Measurements from ENCODE around the gene SNRPE. TPM values are rescaled to one million over a fixed set of nuclear protein-coding genes. Genes with fewer than 3 reads are reported as not detected.

SNRPE gene
- total RNA-seq, 1 experiment from 2014 or later, result 167 TPM

GRCh38 chr1:203888807-203889251 is 27.4 kb downstream of the SNRPE start:
- CTCF ChIA-PET, result interaction anchor here (0.6 to 1.1 kb wide), 3 partner anchors 18 to 184 kb away, joined by 3 to 4 read pairs (median 4); partner anchors contain the start of gene SOX13

GRCh38 chr1:203891950-203892349 is 30.6 kb downstream of the SNRPE start:
- Histone ChIP-seq H3K9me2 (replicated peaks; ENCODE audit: low read length) (no peaks in the 10 kb centered on the region), H3K9me3 (ENCODE audit: low read length) (peaks cover 7% of the 10 kb centered on the region), H2AFZ (ENCODE audit: low read length) (no peak overlapping the region), H3K27me3 (ENCODE audit: low read length) (no peaks in the 10 kb centered on the region), H3K9ac (ENCODE audit: low read length) (no peak overlapping the region), H3K36me3 (ENCODE audit: low read depth, low read length) (no peaks in the 10 kb centered on the region; the same call in 1 of the 2 replicates), H3K27ac (ENCODE audit: low read length) (no peak overlapping the region), H3K4me2 (ENCODE audit: low read length) (no peak overlapping the region), H3K79me2 (ENCODE audit: low read length) (no peaks in the 10 kb centered on the region), H4K20me1 (ENCODE audit: low read length) (no peaks in the 10 kb centered on the region), H3F3A (ENCODE audit: low read length, unreplicated experiment) (peaks cover 8% of the 10 kb centered on the region), H3K4me3 (ENCODE audit: low read length) (no peak overlapping the region), H3K4me1 (ENCODE audit: insufficient read depth, low read length) (peaks cover 20% of the 10 kb centered on the region)
- ChIA-PET POLR2A (ENCODE audit: unreplicated experiment) (interaction anchor here (0.6 kb wide), 1 partner anchor 378 kb away, joined by 5 read pairs; no protein-coding TSS in a partner anchor), CTCF (no interaction called here)
- no peak for ATAC-seq
- intact Hi-C loops (cut with micrococcal nuclease), result no loop called here
- BruUV-seq (replicated peaks), result no TSS peak
- DNase-seq, result no peak
- TF ChIP-seq EZH2 (IDR thresholded peaks at IDR 0.05; ENCODE audit: low read length, unreplicated experiment) (no peak), CTCF (conservative IDR thresholded peaks at IDR 0.05; ENCODE audit: low read depth, low read length) (no peak), EZH2phosphoT487 (IDR thresholded peaks at IDR 0.05; ENCODE audit: borderline replicate concordance, low read length) (no peak)

More at GRCh38 chr1:203888807-203889251, 27.4 kb downstream of the SNRPE start:
- H2AFZ ChIP-seq (ENCODE audit: low read length), result peak overlapping the region; percentile 59
- POLR2A ChIA-PET (ENCODE audit: unreplicated experiment), result no interaction called here
- no peaks in the 10 kb centered on the region for H3K9me2 ChIP-seq (replicated peaks; ENCODE audit: low read length)
- H3K27ac ChIP-seq (ENCODE audit: low read length), result peak overlapping the region; percentile 86
- no peaks in the 10 kb centered on the region for H3K79me2 ChIP-seq (ENCODE audit: low read length)
- H3K4me3 ChIP-seq (ENCODE audit: low read length), result peak overlapping the region; percentile 53
- BruUV-seq (replicated peaks), result no TSS peak
- H3K9me3 ChIP-seq (ENCODE audit: low read length), result no peaks in the 10 kb centered on the region
- ATAC-seq (peak; percentile 90), DNase-seq (peak; percentile 86)
- no peaks in the 10 kb centered on the region for H3K27me3 ChIP-seq (ENCODE audit: low read length)
- no peaks in the 10 kb centered on the region for H4K20me1 ChIP-seq (ENCODE audit: low read length)
- H3K4me1 ChIP-seq (ENCODE audit: insufficient read depth, low read length), result peaks cover 20% of the 10 kb centered on the region
- H3K9ac ChIP-seq (ENCODE audit: low read length), result peak overlapping the region; percentile 21; the same call in 1 of the 2 replicates
- no peaks in the 10 kb centered on the region for H3K36me3 ChIP-seq (ENCODE audit: low read depth, low read length)
- intact Hi-C loops (cut with micrococcal nuclease), result loop anchor here (1.0 to 5.0 kb wide), 2 partner anchors 168 to 238 kb away; no protein-coding TSS in a partner anchor
- H3F3A ChIP-seq (ENCODE audit: low read length, unreplicated experiment), result peaks cover 8% of the 10 kb centered on the region
- peak overlapping the region; percentile 85 for H3K4me2 ChIP-seq (ENCODE audit: low read length)
- TF ChIP-seq EZH2phosphoT487 (IDR thresholded peaks at IDR 0.05; ENCODE audit: borderline replicate concordance, low read length), result no peak
- TF ChIP-seq CTCF (conservative IDR thresholded peaks at IDR 0.05; ENCODE audit: low read depth, low read length), result no peak
- no peak for TF ChIP-seq EZH2 (IDR thresholded peaks at IDR 0.05; ENCODE audit: low read length, unreplicated experiment)
